ENCODE measurements around the gene CCR6. TPM values are rescaled to one million over a fixed set of nuclear protein-coding genes. Genes with fewer than 3 reads are reported as not detected.

Gene CCR6
- total RNA-seq, 1 experiment from 2014 or later, result not detected

DNA sequence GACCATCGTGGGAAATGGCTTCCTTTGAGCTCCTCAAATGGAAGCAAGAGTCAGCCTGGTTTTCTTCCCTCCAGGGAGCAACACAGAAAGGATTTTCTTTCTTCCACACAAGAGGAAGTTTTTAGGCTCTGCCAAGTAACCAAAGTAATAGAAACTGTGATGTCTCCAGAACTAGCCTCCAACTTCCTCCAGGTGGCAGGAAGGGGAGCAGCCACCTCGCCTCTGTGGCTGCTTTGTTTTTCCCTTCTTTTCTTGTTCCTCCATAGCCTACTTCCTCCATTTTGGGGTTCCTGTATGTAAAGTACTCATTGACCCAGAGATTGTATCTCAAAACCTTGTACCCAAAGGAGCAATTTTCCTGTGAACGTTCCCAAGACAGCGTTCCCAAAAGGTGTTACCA, 32.7 kb upstream of the CCR6 start:
- Histone ChIP-seq H3K14ac (ENCODE audit: insufficient read depth, low read length) (no peak overlapping the region), H3K79me1 (ENCODE audit: insufficient read depth, low read depth, low read length, poor library complexity, severe bottlenecking) (no peaks in the 10 kb centered on the region), H2BK120ac (ENCODE audit: low read depth, low read length, poor library complexity, severe bottlenecking) (no peak overlapping the region), H3K18ac (ENCODE audit: insufficient read length, low read depth, low read length) (no peak overlapping the region), H3K4me2 (ENCODE audit: insufficient read depth, insufficient read length, low read length) (no peak overlapping the region), H3K23me2 (ENCODE audit: insufficient read length, low read depth, low read length, poor library complexity, severe bottlenecking) (no peaks in the 10 kb centered on the region), H3T11ph (ENCODE audit: low read length) (no peak overlapping the region), H3K23ac (ENCODE audit: insufficient read length, low read depth, low read length) (no peak overlapping the region), H3K56ac (ENCODE audit: insufficient read length, low read depth, low read length) (no peak overlapping the region), H2BK12ac (ENCODE audit: insufficient read length, low read depth, low read length) (no peak overlapping the region), H2BK15ac (ENCODE audit: low read depth, low read length) (no peak overlapping the region), H3K9ac (ENCODE audit: extremely low read depth, insufficient read length, low read length) (no peak overlapping the region), H2AFZ (ENCODE audit: low read length) (no peak overlapping the region), H3K9me3 (ENCODE audit: control insufficient read depth, low read depth, low read length) (no peaks in the 10 kb centered on the region), H4K20me1 (ENCODE audit: control insufficient read depth, insufficient read depth, insufficient read length) (no peaks in the 10 kb centered on the region), H4K5ac (ENCODE audit: insufficient read length, low read depth, low read length) (no peak overlapping the region), H4K91ac (ENCODE audit: insufficient read length, low read depth, low read length) (no peak overlapping the region), H3K27me3 (ENCODE audit: insufficient read depth, low read length) (no peaks in the 10 kb centered on the region), H3K79me2 (ENCODE audit: insufficient read depth, low read length) (no peaks in the 10 kb centered on the region), H3K4ac (ENCODE audit: low read depth, low read length) (no peak overlapping the region), H2BK5ac (ENCODE audit: insufficient read length, low read length) (no peak overlapping the region), H2BK20ac (ENCODE audit: low read depth, low read length, poor library complexity, severe bottlenecking) (no peak overlapping the region), H3K4me1 (ENCODE audit: insufficient read depth, low read length) (no peaks in the 10 kb centered on the region), H2AK5ac (ENCODE audit: insufficient read length, low read length) (no peak overlapping the region), H4K8ac (replicated peaks; ENCODE audit: insufficient read length, low read depth, low read length) (no peak overlapping the region), H3K27ac (ENCODE audit: insufficient read length, low read depth, low read length) (no peak overlapping the region)
- Mint-ChIP-seq H3K27ac (no peak overlapping the region), H3K4me3 (no peak overlapping the region), H3K4me1 (peaks cover 8 to 9% of the 10 kb centered on the region in 2 experiments; a peak in 3 of 4 replicates), H3K36me3 (ENCODE audit: insufficient read depth in 1 of 3, low read depth in 3 of 3) (peaks cover 4 to 14% (median 14%) of the 10 kb centered on the region in 3 experiments), H3K27me3 (ENCODE audit: low read depth) (peaks cover 5% of the 10 kb centered on the region), H3K9me3 (peaks cover 25 to 29% of the 10 kb centered on the region in 2 experiments)
- TF ChIP-seq CTCF (conservative IDR thresholded peaks at IDR 0.05), result no peak
- WGBS (ENCODE audit: extremely low coverage, insufficient read length, low lambda C conversion rate), result no CpG with 5 or more reads among the region's 4 CpGs
- DNase-seq, result no peak
